HFFc6 (cell line): Measurements from ENCODE around the gene CENPS. TPM values are rescaled to one million over a fixed set of nuclear protein-coding genes. Genes with fewer than 3 reads are reported as not detected.

Experiments
- DNase-seq: peaks from one replicate; pipeline ENCODE4 v3.0.0-alpha.2; 2018
- H3K27ac Mint-ChIP-seq: 2 replicates; pipeline ENCODE4 v1.8.0; 2020; ENCODE audit warnings: mild to moderate bottlenecking, mixed read lengths
- H3K27me3 Mint-ChIP-seq: 2 replicates; pipeline ENCODE4 v1.8.0; 2021; ENCODE audit warnings: mild to moderate bottlenecking, moderate library complexity, mixed read lengths; ENCODE audit not compliant: insufficient read depth
- H3K36me3 Mint-ChIP-seq: 2 replicates; pipeline ENCODE4 v1.8.0; 2021; ENCODE audit warnings: low read depth, mixed read lengths
- H3K4me1 Mint-ChIP-seq: 2 replicates; pipeline ENCODE4 v1.8.0; 2020; ENCODE audit warnings: low read depth, mixed read lengths
- H3K4me3 Mint-ChIP-seq: 2 replicates; pipeline ENCODE4 v1.8.0; 2020; ENCODE audit warnings: mild to moderate bottlenecking, moderate library complexity, mixed read lengths
- H3K9me3 Mint-ChIP-seq: 2 replicates; pipeline ENCODE4 v1.8.0; 2020; ENCODE audit warnings: mild to moderate bottlenecking, mixed read lengths
- total RNA-seq, 6 experiments: library from RNA; stranded (reverse); fragmentation: NEBNext Ultra II Directional; extraction: Animal tissue kit (Norgen Biotek cat#: 25700); gene quantifications; 2 replicates in 1 of 6; 3 replicates in 5 of 6; pipeline ENCODE4 v1.2.3, GENCODE V29; 2021
- TF ChIP-seq, protein P1 (sequence below): fragments of 200-600 bp; sonication (generic); IDR thresholded peaks from 2 replicates; pipeline ENCODE4 v1.5.0; 2021; ENCODE audit warnings: antibody characterized with exemption, mild to moderate bottlenecking

Gene CENPS
- total RNA-seq, 6 experiments from 2014 or later = 24.3 to 31.0 (median 27.3) TPM

DNA sequence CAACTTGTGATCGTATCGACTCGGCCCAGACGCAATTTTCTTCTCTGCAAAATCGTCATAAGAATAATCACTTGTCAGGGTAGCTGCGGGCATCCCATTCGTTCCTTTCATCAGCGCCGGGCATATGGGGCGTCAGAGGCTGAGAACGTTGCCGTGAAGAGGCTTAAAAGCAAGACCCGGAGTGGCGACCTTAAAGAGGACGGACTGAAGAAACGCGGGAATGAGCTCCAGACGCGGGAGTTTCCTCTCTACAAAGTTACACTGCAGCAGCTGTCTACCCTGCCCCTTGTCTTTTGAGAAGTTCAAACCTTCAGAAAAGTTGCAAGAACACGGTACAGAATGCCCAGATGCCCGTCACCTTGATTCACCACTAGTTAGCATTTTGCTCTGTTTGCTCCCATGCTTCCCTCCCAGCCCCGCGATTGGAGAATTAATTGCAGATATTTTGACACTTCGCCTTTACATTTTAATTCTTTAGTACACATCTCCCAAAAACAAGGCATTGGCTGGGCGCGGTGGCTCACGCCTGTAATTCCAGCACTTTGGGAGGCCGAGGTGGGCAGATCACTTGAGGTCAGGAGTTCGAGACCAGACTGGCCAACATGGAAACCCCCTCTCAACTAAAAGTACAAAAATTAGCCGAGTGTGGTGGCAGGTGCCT lies 967 bp downstream of the CENPS start:
- Mint-ChIP-seq H3K27me3 (peaks cover 2% of the 10 kb centered on the region), H3K36me3 (peaks cover 6% of the 10 kb centered on the region), H3K4me3 (peak overlapping the region; percentile 96), H3K4me1 (peaks cover 26% of the 10 kb centered on the region), H3K27ac (peak overlapping the region; percentile 91), H3K9me3 (no peaks in the 10 kb centered on the region)
- TF ChIP-seq, protein P1, sequence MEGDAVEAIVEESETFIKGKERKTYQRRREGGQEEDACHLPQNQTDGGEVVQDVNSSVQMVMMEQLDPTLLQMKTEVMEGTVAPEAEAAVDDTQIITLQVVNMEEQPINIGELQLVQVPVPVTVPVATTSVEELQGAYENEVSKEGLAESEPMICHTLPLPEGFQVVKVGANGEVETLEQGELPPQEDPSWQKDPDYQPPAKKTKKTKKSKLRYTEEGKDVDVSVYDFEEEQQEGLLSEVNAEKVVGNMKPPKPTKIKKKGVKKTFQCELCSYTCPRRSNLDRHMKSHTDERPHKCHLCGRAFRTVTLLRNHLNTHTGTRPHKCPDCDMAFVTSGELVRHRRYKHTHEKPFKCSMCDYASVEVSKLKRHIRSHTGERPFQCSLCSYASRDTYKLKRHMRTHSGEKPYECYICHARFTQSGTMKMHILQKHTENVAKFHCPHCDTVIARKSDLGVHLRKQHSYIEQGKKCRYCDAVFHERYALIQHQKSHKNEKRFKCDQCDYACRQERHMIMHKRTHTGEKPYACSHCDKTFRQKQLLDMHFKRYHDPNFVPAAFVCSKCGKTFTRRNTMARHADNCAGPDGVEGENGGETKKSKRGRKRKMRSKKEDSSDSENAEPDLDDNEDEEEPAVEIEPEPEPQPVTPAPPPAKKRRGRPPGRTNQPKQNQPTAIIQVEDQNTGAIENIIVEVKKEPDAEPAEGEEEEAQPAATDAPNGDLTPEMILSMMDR = no peak
- DNase-seq = peak; percentile 7

DNA sequence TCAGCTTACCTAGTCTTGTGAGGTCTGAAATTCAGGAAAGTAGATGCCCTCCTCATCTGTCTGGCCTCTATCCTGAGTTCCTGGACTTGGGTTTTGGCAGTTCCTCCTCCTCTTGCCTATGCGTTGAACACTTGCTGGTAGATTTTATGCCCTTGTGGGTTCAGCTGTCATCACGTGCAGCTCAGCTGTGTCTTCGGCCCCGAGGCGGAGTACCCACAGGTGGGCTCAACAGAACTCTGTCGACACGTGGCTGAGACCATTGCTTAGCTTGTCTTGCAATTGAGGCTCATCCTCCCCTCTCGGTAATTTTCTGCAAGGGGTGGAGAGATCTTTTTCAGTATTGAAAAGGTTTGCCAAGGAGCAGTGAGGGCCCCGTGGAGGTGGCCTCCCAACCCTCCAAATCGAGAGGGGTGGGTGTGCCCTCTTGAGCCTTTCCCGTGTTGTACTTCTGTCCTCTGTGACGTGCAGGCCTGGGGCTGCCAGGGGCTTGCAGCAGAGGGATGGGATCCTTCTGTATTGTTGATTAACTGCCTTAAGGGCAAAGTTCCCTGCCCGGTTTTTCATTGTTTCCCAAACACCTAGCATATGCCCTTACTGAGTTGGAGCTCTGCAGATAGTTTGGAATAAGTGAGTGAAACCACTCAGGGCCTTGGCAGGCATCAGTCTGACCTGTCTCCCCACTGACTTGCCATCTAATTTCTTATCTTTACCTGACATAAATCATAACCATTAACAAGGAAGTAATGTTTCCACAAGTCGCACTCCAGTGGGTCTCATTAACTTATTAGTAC lies 2.9 kb downstream of the CENPS start:
- Mint-ChIP-seq H3K36me3 (peaks cover 6% of the 10 kb centered on the region), H3K27ac (no peak overlapping the region), H3K4me3 (no peak overlapping the region), H3K4me1 (peaks cover 26% of the 10 kb centered on the region), H3K27me3 (peaks cover 2% of the 10 kb centered on the region), H3K9me3 (no peaks in the 10 kb centered on the region)
- TF ChIP-seq, protein P1 = no peak
- no peak for DNase-seq

DNA sequence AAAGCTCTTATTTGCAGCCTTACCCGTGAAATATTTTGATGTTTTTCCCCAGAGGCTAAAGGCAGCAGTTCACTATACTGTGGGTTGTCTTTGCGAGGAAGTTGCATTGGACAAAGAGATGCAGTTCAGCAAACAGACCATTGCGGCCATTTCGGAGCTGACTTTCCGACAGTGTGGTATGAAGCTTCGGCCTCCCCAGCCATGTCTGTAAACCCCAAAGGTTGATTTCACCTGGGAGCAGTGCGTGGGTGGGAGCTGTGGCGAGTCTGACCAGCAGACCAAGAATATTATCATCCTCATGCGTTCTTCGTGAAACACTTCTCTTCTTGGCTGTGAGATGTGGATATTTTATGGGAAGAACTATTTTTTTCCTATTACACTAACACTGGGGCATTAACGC lies 3.6 kb downstream of the CENPS start:
- Mint-ChIP-seq H3K4me1 (peaks cover 26% of the 10 kb centered on the region), H3K36me3 (peaks cover 6% of the 10 kb centered on the region), H3K4me3 (no peak overlapping the region), H3K27ac (no peak overlapping the region), H3K27me3 (no peaks in the 10 kb centered on the region; the same call in none of the 2 replicates), H3K9me3 (no peaks in the 10 kb centered on the region)
- TF ChIP-seq, protein P1 = no peak
- DNase-seq = no peak

DNA sequence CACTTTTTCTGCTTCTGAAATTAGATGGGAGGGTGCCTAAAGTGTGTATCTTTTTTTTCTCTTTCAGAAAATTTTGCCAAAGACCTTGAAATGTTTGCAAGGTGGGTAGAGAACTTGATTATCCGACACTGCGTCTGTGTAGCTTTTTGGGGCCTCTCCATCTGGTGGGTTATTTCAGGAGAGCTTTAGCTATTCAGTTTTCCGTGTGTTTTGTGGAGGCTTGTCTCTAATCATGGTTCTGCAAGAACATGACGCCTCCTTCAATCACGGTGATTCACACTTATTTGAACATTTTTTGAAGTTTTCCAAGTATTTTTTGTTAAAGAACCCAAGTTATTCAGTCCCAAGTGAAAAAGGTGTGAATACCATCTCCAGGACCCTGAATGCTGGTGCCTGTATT lies 4.4 kb downstream of the CENPS start:
- Mint-ChIP-seq H3K27me3 (no peaks in the 10 kb centered on the region; the same call in none of the 2 replicates), H3K36me3 (peaks cover 6% of the 10 kb centered on the region), H3K27ac (no peak overlapping the region), H3K4me3 (no peak overlapping the region), H3K9me3 (no peaks in the 10 kb centered on the region), H3K4me1 (peaks cover 26% of the 10 kb centered on the region)
- no peak for DNase-seq
- TF ChIP-seq, protein P1 = no peak

DNA sequence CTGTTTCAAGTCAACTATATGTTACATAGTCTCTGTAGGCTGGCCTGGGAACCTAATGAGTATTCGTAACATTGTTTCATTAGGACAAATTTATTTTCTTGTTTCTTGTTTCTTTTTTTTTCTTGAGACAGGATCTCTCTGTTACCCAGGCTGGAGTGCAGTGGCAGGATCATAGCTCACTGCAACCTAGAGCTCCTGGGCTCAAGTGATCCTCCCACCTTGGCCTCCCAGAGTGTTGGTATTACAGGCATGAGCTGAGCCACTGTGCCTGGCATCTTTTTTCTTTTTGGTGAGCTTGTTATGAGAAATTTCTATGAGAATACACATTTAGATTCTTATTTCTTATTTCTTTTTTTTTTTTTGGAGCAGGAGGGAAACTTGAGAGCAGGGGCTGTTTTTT lies 6.8 kb downstream of the CENPS start:
- H3K27ac Mint-ChIP-seq = no peak overlapping the region
- no peak overlapping the region for H3K4me3 Mint-ChIP-seq
- H3K36me3 Mint-ChIP-seq = no peaks in the 10 kb centered on the region
- TF ChIP-seq, protein P1 = no peak
- H3K9me3 Mint-ChIP-seq = no peaks in the 10 kb centered on the region
- no peaks in the 10 kb centered on the region; the same call in 1 of the 2 replicates for H3K27me3 Mint-ChIP-seq
- 0 out of 2 replicates have a peak, but pooled peaks cover 9% of the 10 kb centered on the region for H3K4me1 Mint-ChIP-seq
- DNase-seq = no peak
